Activated CD8-positive, alpha-beta memory T cell treated with anti-CD3 and anti-CD28 coated beads for 24 hours (primary cell): ENCODE data around the gene ARRDC5.
A peak's percentile ranks its signal among the peaks of the same experiment; 100 is the strongest.
"Not testable (repeated sequence)": the region's sequence is repeated elsewhere in the genome, so short reads cannot be mapped to it uniquely, and the experiment has no call there.

Source experiments
- DNase-seq: peaks from one replicate; pipeline ENCODE4 v3.0.0-alpha.2; 2020

Gene ARRDC5

GRCh38 chr19:4867534-4868285 lies 35.0 kb downstream of the ARRDC5 start, which contains the start of gene PLIN3:
Gene PLIN3, minus strand, starts transcription at chr19:4867667. Its CDS starts 6,273 bp downstream, at chr19:4861394.
- peak; percentile 98 for DNase-seq

- peak; percentile 78 for DNase-seq
Measured at GRCh38 chr19:4866595-4867424, 35.9 kb downstream of the ARRDC5 start.

GRCh38 chr19:4861147-4861546 lies 41.5 kb downstream of the ARRDC5 start:
- DNase-seq, result no peak

GRCh38 chr19:4859697-4860096 lies 43.0 kb downstream of the ARRDC5 start:
- DNase-seq, result no peak

- not testable (repeated sequence) for DNase-seq
Measured at GRCh38 chr19:4856468-4856867, 46.2 kb downstream of the ARRDC5 start.

- not testable (repeated sequence) for DNase-seq
Measured at GRCh38 chr19:4853506-4853905, 49.2 kb downstream of the ARRDC5 start.

- no peak for DNase-seq
Measured at GRCh38 chr19:4852484-4852883, 50.2 kb downstream of the ARRDC5 start.

- peak; percentile 95 for DNase-seq
Measured at GRCh38 chr19:4851551-4852290, 51.0 kb downstream of the ARRDC5 start.

GRCh38 chr19:4849019-4849418 lies 53.7 kb downstream of the ARRDC5 start:
- DNase-seq, result no peak

- DNase-seq, result no peak
Measured at GRCh38 chr19:4847190-4847973, 55.3 kb downstream of the ARRDC5 start.

- not testable (repeated sequence) for DNase-seq
Measured at GRCh38 chr19:4845975-4846374, 56.7 kb downstream of the ARRDC5 start.

- no peak for DNase-seq
Measured at GRCh38 chr19:4844348-4845179, 58.1 kb downstream of the ARRDC5 start.

GRCh38 chr19:4843647-4843965 lies 59.1 kb downstream of the ARRDC5 start:
- no peak for DNase-seq
